Natural killer cell (primary cell): Measurements from ENCODE around the gene EZR. TPM values are rescaled to one million over a fixed set of nuclear protein-coding genes. Genes with fewer than 3 reads are reported as not detected.

Source experiments
- ATAC-seq, 3 donors: fragments of 150-1000 bp in 2 of 3; fragments of 200-7000 bp in 1 of 3; cut with Tn5 transposase; 1 replicate in 1 of 3; 2 replicates in 2 of 3; pipeline ENCODE4 v1.10.0; 2021; ENCODE audit warnings: mild to moderate bottlenecking in 2 of 3, moderate library complexity in 2 of 3
- DNase-seq, 2 donors: peaks; one replicate each; pipeline versions ENCODE4 v3.0.0 to v3.0.0-alpha.2; 2013 to 2021; ENCODE audit warnings: mixed read lengths in 1 of 2
- H3K27ac ChIP-seq: one replicate; pipeline ENCODE4 v1.5.1; 2013; ENCODE audit warnings: mild to moderate bottlenecking, low read length
- H3K27me3 ChIP-seq: one replicate; pipeline ENCODE4 v1.6.1; 2013; ENCODE audit warnings: low read length; ENCODE audit not compliant: control insufficient read depth, insufficient read depth
- H3K36me3 ChIP-seq: one replicate; pipeline ENCODE4 v1.6.1; 2013; ENCODE audit warnings: low read length; ENCODE audit not compliant: control insufficient read depth, insufficient read depth
- H3K4me1 ChIP-seq: one replicate; pipeline ENCODE4 v1.6.1; 2013; ENCODE audit warnings: low read length; ENCODE audit not compliant: control insufficient read depth, insufficient read depth
- H3K4me3 ChIP-seq: one replicate; pipeline ENCODE4 v1.5.1; 2013; ENCODE audit warnings: low read length
- H3K9me3 ChIP-seq: one replicate; pipeline ENCODE4 v1.6.1; 2013; ENCODE audit warnings: low read length; ENCODE audit not compliant: control insufficient read depth, insufficient read depth
- H3K27ac Mint-ChIP-seq, 2 donors: one replicate each; pipeline ENCODE4 v1.8.0; 2022; ENCODE audit warnings: mild to moderate bottlenecking in 2 of 2, mixed read lengths in 2 of 2, moderate library complexity in 1 of 2
- H3K27me3 Mint-ChIP-seq, 2 donors: one replicate each; pipeline ENCODE4 v1.8.0; 2022; ENCODE audit warnings: low read depth in 2 of 2, mixed read lengths in 2 of 2
- H3K36me3 Mint-ChIP-seq: one replicate; pipeline ENCODE4 v1.8.0; 2022; ENCODE audit warnings: mixed read lengths
- H3K4me1 Mint-ChIP-seq, 2 donors: one replicate each; pipeline ENCODE4 v1.8.0; 2022; ENCODE audit warnings: mixed read lengths in 2 of 2
- H3K4me3 Mint-ChIP-seq: one replicate; pipeline ENCODE4 v1.8.0; 2022; ENCODE audit warnings: mild to moderate bottlenecking, moderate library complexity, mixed read lengths
- H3K9me3 Mint-ChIP-seq, 2 donors: one replicate each; pipeline ENCODE4 v1.8.0; 2022; ENCODE audit warnings: mixed read lengths in 2 of 2
- WGBS: methylation state at CpG from one replicate; pipeline ENCODE4 v1.1.7; 2013; ENCODE audit warnings: missing lambda C conversion rate; ENCODE audit not compliant: insufficient coverage; 5-methylcytosine and 5-hydroxymethylcytosine counted together
- intact Hi-C: fragments of 100-400 bp; cut with micrococcal nuclease; formaldehyde crosslinking; loops from one replicate; pipeline ENCODE4 v1.14.2; 2022
- total RNA-seq, 4 donors: library from RNA; stranded (reverse); fragments of 120-200 nt in 1 of 4; gene quantifications; one replicate each; pipeline versions ENCODE4 v1.2.3 to v1.2.4, GENCODE V29; 2013 to 2022
- TF ChIP-seq, protein P1 (sequence below): fragments of 200-600 bp; IDR thresholded peaks from one replicate; pipeline ENCODE4 v1.8.0; 2022; ENCODE audit warnings: antibody characterized with exemption

Gene EZR
- total RNA-seq, 3 donors from 2014 or later (not counting 1 experiment from before 2014, with no cell fraction given), result 119 to 157 (median 133) TPM

DNA sequence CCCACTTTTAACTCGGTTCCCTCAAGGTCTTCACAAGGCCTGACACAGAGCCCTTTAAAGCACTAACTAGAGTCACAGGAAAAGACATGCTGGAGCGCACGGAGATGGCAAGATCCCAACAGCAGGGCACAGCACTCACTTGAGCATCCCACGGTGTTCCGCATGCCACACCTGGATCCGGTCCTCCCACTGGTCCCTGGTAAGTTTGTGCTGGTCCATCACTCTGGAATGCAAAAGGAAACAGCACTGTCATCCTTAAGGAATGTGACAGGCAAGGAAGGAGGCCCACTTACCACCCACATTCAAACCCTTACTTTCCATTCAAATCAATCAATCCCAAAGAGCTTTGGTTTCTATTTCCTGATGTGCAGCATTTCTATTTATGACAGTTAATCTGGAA lies 34.7 kb downstream of the EZR start:
- 98% methylated on average over 6 of the region's 6 CpGs for WGBS
- no peaks in the 10 kb centered on the region for H3K27me3 ChIP-seq
- Mint-ChIP-seq H3K9me3 (no peaks in the 10 kb centered on the region), H3K4me1 (peaks cover 13 to 15% of the 10 kb centered on the region in 2 donors), H3K27ac (peak overlapping the region in 1 of 2 donors; percentile 8), H3K4me3 (no peak overlapping the region), H3K36me3 (peaks cover 20% of the 10 kb centered on the region), H3K27me3 (no peaks in the 10 kb centered on the region)
- TF ChIP-seq, protein P1, sequence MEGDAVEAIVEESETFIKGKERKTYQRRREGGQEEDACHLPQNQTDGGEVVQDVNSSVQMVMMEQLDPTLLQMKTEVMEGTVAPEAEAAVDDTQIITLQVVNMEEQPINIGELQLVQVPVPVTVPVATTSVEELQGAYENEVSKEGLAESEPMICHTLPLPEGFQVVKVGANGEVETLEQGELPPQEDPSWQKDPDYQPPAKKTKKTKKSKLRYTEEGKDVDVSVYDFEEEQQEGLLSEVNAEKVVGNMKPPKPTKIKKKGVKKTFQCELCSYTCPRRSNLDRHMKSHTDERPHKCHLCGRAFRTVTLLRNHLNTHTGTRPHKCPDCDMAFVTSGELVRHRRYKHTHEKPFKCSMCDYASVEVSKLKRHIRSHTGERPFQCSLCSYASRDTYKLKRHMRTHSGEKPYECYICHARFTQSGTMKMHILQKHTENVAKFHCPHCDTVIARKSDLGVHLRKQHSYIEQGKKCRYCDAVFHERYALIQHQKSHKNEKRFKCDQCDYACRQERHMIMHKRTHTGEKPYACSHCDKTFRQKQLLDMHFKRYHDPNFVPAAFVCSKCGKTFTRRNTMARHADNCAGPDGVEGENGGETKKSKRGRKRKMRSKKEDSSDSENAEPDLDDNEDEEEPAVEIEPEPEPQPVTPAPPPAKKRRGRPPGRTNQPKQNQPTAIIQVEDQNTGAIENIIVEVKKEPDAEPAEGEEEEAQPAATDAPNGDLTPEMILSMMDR, result no peak
- no peak for ATAC-seq
- no peak overlapping the region for H3K4me3 ChIP-seq
- H3K9me3 ChIP-seq, result no peaks in the 10 kb centered on the region
- no peak overlapping the region for H3K27ac ChIP-seq
- intact Hi-C loops, result no loop called here
- peaks cover 8% of the 10 kb centered on the region for H3K4me1 ChIP-seq
- peaks cover 77% of the 10 kb centered on the region for H3K36me3 ChIP-seq
- DNase-seq, result no peak

DNA sequence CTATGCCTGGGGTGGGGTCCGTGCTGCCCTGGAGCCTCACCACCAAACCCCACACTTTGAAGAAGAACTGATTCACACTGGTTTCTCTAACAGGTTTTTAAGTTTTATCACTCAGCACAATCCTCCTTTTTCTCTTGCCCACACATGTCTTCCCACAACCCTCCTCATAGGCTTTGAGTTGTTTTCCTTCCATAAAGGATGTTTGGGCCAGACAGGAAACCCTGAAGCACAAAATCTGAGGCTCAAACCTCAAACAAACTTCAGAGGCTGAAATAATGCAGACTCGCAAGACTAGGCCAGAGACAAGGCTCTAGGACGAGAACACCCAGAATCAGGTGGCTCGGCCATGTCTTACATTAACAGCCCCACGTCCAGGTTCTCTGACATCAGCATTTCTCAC lies 35.3 kb downstream of the EZR start:
- no peaks in the 10 kb centered on the region for H3K27me3 ChIP-seq
- H3K9me3 ChIP-seq, result no peaks in the 10 kb centered on the region
- Mint-ChIP-seq H3K27me3 (no peaks in the 10 kb centered on the region), H3K36me3 (peaks cover 25% of the 10 kb centered on the region), H3K4me1 (peaks cover 7 to 12% of the 10 kb centered on the region in 2 donors), H3K4me3 (no peak overlapping the region), H3K9me3 (no peaks in the 10 kb centered on the region), H3K27ac (peak overlapping the region in 1 of 2 donors; percentile 8)
- no peak for DNase-seq
- peaks cover 80% of the 10 kb centered on the region for H3K36me3 ChIP-seq
- no peak overlapping the region for H3K4me3 ChIP-seq
- TF ChIP-seq, protein P1, result no peak
- intact Hi-C loops, result no loop called here
- WGBS, result 91% methylated on average over 5 of the region's 5 CpGs
- ATAC-seq, result no peak
- peaks cover 3% of the 10 kb centered on the region for H3K4me1 ChIP-seq
- no peak overlapping the region for H3K27ac ChIP-seq

GRCh38 chr6:158783167-158783450 lies 36.1 kb downstream of the EZR start:
- DNase-seq (no peak), ATAC-seq (no peak)
- H3K4me1 Mint-ChIP-seq, result peaks cover 8 to 16% of the 10 kb centered on the region in 2 donors
- Histone ChIP-seq H3K4me3 (no peak overlapping the region), H3K4me1 (no peaks in the 10 kb centered on the region), H3K27ac (no peak overlapping the region), H3K9me3 (no peaks in the 10 kb centered on the region), H3K36me3 (peaks cover 83% of the 10 kb centered on the region), H3K27me3 (no peaks in the 10 kb centered on the region)
- TF ChIP-seq, protein P1, result no peak
- no peaks in the 10 kb centered on the region for H3K27me3 Mint-ChIP-seq
- no peaks in the 10 kb centered on the region for H3K9me3 Mint-ChIP-seq
- H3K4me3 Mint-ChIP-seq, result no peak overlapping the region
- H3K36me3 Mint-ChIP-seq, result peaks cover 26% of the 10 kb centered on the region
- 100% methylated on average over 1 of the region's 4 CpGs for WGBS
- intact Hi-C loops, result no loop called here
- H3K27ac Mint-ChIP-seq, result no peak overlapping the region

- Mint-ChIP-seq H3K27me3 (no peaks in the 10 kb centered on the region), H3K9me3 (no peaks in the 10 kb centered on the region), H3K4me1 (peaks cover 11 to 21% of the 10 kb centered on the region in 2 donors), H3K27ac (peak overlapping the region; percentile 26 to 45), H3K36me3 (peaks cover 27% of the 10 kb centered on the region), H3K4me3 (no peak overlapping the region)
- Histone ChIP-seq H3K4me3 (no peak overlapping the region), H3K4me1 (no peaks in the 10 kb centered on the region), H3K9me3 (no peaks in the 10 kb centered on the region), H3K27ac (no peak overlapping the region), H3K27me3 (no peaks in the 10 kb centered on the region), H3K36me3 (peaks cover 83% of the 10 kb centered on the region)
- ATAC-seq, result no peak
- DNase-seq, result no peak
- intact Hi-C loops, result no loop called here
- TF ChIP-seq, protein P1, result no peak
- 97% methylated on average over 9 of the region's 11 CpGs for WGBS
Observed at GRCh38 chr6:158782432-158783166, 36.6 kb downstream of the EZR start.
